PFSK-1 (cell line): ENCODE data around the gene TRIM46.

Experiments
- FOXP2 ChIP-seq: optimal IDR thresholded peaks from 2 replicates; pipeline ENCODE3; 2011; ENCODE audit warnings: borderline replicate concordance, control low read depth, inconsistent platforms; ENCODE audit not compliant: insufficient read depth; ENCODE audit errors: extremely low read length, extremely low read depth
- POLR2AphosphoS5 ChIP-seq: IDR thresholded peaks from 2 replicates; pipeline ENCODE4 v1.6.1; 2012; ENCODE audit warnings: low read depth, mild to moderate bottlenecking, control low read depth, low read length, moderate library complexity
- SIN3A ChIP-seq: IDR thresholded peaks from 2 replicates; pipeline ENCODE4 v1.6.1; 2012; ENCODE audit warnings: mild to moderate bottlenecking, low read length, moderate library complexity, borderline replicate concordance; ENCODE audit not compliant: insufficient read depth
- TAF1 ChIP-seq: IDR thresholded peaks from 2 replicates; pipeline ENCODE4 v1.6.1; 2012; ENCODE audit warnings: low read length, control low read depth, borderline replicate concordance; ENCODE audit not compliant: insufficient read depth
- TF ChIP-seq, protein P1 (sequence below), 2 experiments: IDR thresholded peaks; 2 replicates each; pipeline versions ENCODE4 v1.6.1 to v1.8.0; 2011 to 2012; ENCODE audit warnings: low read depth in 2 of 2, low read length in 2 of 2, control low read depth in 1 of 2, inconsistent platforms in 1 of 2, mild to moderate bottlenecking in 1 of 2, moderate library complexity in 1 of 2; ENCODE audit not compliant: insufficient read depth in 1 of 2

Gene TRIM46

DNA sequence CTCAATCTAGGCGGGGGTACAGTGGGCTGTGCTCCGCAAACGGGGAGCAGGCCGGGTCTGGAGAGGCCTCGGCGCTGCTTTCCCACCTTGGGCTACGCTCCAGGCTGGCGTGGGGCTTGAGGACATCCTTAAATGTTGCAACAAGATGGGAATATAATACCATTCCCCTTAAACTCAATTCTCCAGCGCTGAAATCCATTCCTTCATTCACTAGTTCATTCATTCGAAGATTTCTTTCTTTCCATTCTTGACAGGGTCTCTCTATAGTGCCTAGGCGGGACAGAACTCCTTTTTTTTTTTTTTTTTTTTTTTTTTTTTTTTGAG lies 33.1 kb upstream of the TRIM46 start:
- TF ChIP-seq FOXP2 (no peak), TAF1 (no peak), POLR2AphosphoS5 (no peak; the same call in 1 of the 2 replicates), SIN3A (no peak)
- TF ChIP-seq, protein P1, sequence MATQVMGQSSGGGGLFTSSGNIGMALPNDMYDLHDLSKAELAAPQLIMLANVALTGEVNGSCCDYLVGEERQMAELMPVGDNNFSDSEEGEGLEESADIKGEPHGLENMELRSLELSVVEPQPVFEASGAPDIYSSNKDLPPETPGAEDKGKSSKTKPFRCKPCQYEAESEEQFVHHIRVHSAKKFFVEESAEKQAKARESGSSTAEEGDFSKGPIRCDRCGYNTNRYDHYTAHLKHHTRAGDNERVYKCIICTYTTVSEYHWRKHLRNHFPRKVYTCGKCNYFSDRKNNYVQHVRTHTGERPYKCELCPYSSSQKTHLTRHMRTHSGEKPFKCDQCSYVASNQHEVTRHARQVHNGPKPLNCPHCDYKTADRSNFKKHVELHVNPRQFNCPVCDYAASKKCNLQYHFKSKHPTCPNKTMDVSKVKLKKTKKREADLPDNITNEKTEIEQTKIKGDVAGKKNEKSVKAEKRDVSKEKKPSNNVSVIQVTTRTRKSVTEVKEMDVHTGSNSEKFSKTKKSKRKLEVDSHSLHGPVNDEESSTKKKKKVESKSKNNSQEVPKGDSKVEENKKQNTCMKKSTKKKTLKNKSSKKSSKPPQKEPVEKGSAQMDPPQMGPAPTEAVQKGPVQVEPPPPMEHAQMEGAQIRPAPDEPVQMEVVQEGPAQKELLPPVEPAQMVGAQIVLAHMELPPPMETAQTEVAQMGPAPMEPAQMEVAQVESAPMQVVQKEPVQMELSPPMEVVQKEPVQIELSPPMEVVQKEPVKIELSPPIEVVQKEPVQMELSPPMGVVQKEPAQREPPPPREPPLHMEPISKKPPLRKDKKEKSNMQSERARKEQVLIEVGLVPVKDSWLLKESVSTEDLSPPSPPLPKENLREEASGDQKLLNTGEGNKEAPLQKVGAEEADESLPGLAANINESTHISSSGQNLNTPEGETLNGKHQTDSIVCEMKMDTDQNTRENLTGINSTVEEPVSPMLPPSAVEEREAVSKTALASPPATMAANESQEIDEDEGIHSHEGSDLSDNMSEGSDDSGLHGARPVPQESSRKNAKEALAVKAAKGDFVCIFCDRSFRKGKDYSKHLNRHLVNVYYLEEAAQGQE (IDR thresholded peaks at IDR 0.05; ENCODE audit: insufficient read depth in 1 of 2, low read depth in 2 of 2, low read length in 2 of 2) = no peak

DNA sequence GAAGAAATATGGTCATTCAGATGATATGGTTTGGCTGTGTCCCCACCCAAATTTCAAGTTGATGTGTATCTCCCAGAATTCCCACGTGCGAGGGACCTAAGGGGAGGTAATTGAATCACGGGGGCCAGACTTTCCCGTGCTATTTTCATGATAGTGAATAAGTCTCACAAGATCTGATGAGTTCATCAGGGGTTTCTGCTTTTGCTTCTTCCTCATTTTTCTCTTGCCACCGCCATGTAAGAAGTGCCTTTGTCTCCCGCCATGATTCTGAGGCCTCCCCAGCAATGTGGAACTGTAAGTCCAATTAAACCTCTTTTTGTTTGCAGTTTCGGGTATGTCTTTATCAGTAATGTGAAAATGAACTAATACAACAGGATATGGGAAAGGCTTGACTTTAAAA lies 31.9 kb upstream of the TRIM46 start:
- TF ChIP-seq POLR2AphosphoS5 (no peak), TAF1 (no peak), SIN3A (no peak), FOXP2 (no peak)
- TF ChIP-seq, protein P1 (IDR thresholded peaks at IDR 0.05; ENCODE audit: insufficient read depth in 1 of 2, low read depth in 2 of 2, low read length in 2 of 2) = no peak

DNA sequence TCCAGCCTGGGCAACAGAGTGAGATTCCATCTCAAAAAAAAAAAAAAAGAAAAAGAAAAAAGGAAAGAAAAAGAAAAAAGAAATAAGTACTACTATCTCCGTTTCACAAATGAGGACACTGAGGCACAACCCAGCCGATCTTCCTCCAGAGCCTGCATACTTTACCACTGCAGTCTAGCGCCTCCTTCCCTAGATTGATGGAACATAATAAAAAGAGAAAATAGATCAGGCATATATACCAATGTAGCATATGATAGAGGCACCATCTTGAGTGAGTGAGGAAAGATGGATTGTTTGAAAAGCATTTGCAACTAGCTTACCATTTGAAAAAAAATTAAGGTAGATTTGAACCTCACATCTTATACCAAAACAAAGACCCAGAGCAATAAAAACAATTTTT lies 28.2 kb upstream of the TRIM46 start:
- TF ChIP-seq FOXP2 (no peak), POLR2AphosphoS5 (no peak), SIN3A (no peak), TAF1 (no peak)
- TF ChIP-seq, protein P1 (IDR thresholded peaks at IDR 0.05; ENCODE audit: insufficient read depth in 1 of 2, low read depth in 2 of 2, low read length in 2 of 2) = no peak

DNA sequence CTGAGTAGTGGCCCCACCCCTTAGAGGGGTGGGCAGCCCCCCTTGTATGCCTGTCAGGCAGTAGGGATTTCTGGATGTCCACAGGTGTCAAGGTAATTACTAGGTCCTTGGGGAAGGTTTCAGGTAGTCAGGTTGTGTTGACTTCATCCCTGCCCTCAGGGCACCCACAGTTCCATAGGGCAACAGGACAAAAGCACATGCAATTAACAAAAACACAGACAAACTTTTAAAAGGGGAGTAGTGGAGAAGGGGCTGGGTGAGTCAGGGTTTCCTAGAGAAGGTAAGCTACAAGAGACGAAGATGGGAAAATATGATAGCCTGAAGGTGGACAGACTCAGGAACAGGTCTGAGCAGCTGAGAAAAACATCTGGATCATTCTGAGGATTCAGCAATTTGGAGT lies 14.7 kb upstream of the TRIM46 start:
- TF ChIP-seq POLR2AphosphoS5 = no peak
- TF ChIP-seq FOXP2 = no peak

DNA sequence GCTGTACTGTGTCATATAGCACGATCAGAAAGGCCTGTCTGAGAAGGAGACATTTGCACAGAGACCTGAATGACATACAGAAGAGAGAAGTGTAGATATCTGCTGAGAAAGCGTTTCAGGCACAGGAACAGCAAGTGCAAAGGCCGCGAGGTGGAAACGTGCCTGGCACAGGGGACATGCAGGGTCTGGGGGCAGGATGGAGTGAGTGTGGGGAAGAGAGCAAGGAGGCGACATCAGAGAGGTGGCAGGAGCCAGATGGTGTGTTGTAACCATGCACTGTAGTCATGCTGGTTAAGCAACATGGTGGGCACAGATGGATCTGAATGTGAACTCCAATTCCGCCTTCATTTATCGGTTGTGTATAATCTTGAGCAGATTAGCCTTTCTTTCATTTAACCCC lies 13.5 kb upstream of the TRIM46 start:
- no peak for TF ChIP-seq FOXP2
- no peak for TF ChIP-seq SIN3A
- no peak for TF ChIP-seq TAF1
- TF ChIP-seq, protein P1 (IDR thresholded peaks at IDR 0.05; ENCODE audit: insufficient read depth in 1 of 2, low read depth in 2 of 2, low read length in 2 of 2) = no peak
- no peak for TF ChIP-seq POLR2AphosphoS5
